H9 (cell line): ENCODE results near the gene ITGA8. TPM values are rescaled to one million over a fixed set of nuclear protein-coding genes. Genes with fewer than 3 reads are reported as not detected.

Experiments
- DNase-seq: peaks from one replicate; pipeline ENCODE4 v3.0.0-alpha.2; 2017
- H2AFZ ChIP-seq: one replicate; pipeline ENCODE4 v1.6.1; 2013; ENCODE audit warnings: mild to moderate bottlenecking, low read length, control low read depth, moderate library complexity
- H2AK5ac ChIP-seq: 2 replicates; pipeline ENCODE4 v1.6.1; 2013; ENCODE audit warnings: low read length, control low read depth, mixed read lengths; ENCODE audit not compliant: insufficient read length
- H2BK120ac ChIP-seq: one replicate; pipeline ENCODE4 v1.6.1; 2013; ENCODE audit warnings: low read depth, mild to moderate bottlenecking, low read length, control low read depth, inconsistent platforms; ENCODE audit not compliant: poor library complexity, severe bottlenecking
- H2BK12ac ChIP-seq: 2 replicates; pipeline ENCODE4 v1.6.1; 2013; ENCODE audit warnings: low read length, control low read depth, mixed read lengths, low read depth; ENCODE audit not compliant: insufficient read length
- H2BK15ac ChIP-seq: 2 replicates; pipeline ENCODE4 v1.6.1; 2013; ENCODE audit warnings: low read depth, low read length, control low read depth
- H2BK20ac ChIP-seq: one replicate; pipeline ENCODE4 v1.6.1; 2013; ENCODE audit warnings: low read depth, mild to moderate bottlenecking, low read length, control low read depth, inconsistent platforms; ENCODE audit not compliant: poor library complexity, severe bottlenecking
- H2BK5ac ChIP-seq: 2 replicates; pipeline ENCODE4 v1.6.1; 2013; ENCODE audit warnings: low read length, control low read depth, mixed read lengths; ENCODE audit not compliant: insufficient read length
- H3K14ac ChIP-seq: 2 replicates; pipeline ENCODE4 v1.6.1; 2013; ENCODE audit warnings: low read length, control low read depth; ENCODE audit not compliant: insufficient read depth
- H3K18ac ChIP-seq: 2 replicates; pipeline ENCODE4 v1.6.1; 2013; ENCODE audit warnings: low read depth, mild to moderate bottlenecking, mixed read lengths, low read length, control low read depth; ENCODE audit not compliant: insufficient read length
- H3K23ac ChIP-seq: 2 replicates; pipeline ENCODE4 v1.6.1; 2013; ENCODE audit warnings: low read length, control low read depth, mixed read lengths, low read depth; ENCODE audit not compliant: insufficient read length
- H3K23me2 ChIP-seq: 2 replicates; pipeline ENCODE4 v1.6.1; 2013; ENCODE audit warnings: low read depth, mild to moderate bottlenecking, mixed read lengths, low read length, control low read depth; ENCODE audit not compliant: insufficient read length, poor library complexity, severe bottlenecking
- H3K27ac ChIP-seq: 2 replicates; pipeline ENCODE4 v1.5.1; 2013; ENCODE audit warnings: low read length, control low read depth, mixed read lengths, low read depth; ENCODE audit not compliant: insufficient read length
- H3K27me3 ChIP-seq: 2 replicates; pipeline ENCODE4 v1.6.1; 2013; ENCODE audit warnings: low read length, control low read depth, inconsistent platforms; ENCODE audit not compliant: insufficient read depth
- H3K4ac ChIP-seq: 2 replicates; pipeline ENCODE4 v1.6.1; 2013; ENCODE audit warnings: low read depth, mild to moderate bottlenecking, control low read depth, inconsistent platforms, low read length, moderate library complexity
- H3K4me1 ChIP-seq: 2 replicates; pipeline ENCODE4 v1.6.1; 2013; ENCODE audit warnings: low read length, control low read depth, inconsistent platforms; ENCODE audit not compliant: insufficient read depth
- H3K4me2 ChIP-seq: 2 replicates; pipeline ENCODE4 v1.6.1; 2013; ENCODE audit warnings: low read length, control low read depth, mixed read lengths; ENCODE audit not compliant: insufficient read length, insufficient read depth
- H3K56ac ChIP-seq: 2 replicates; pipeline ENCODE4 v1.6.1; 2013; ENCODE audit warnings: low read depth, mild to moderate bottlenecking, mixed read lengths, low read length, control low read depth; ENCODE audit not compliant: insufficient read length
- H3K79me1 ChIP-seq: 2 replicates; pipeline ENCODE4 v1.6.1; 2013; ENCODE audit warnings: low read depth, mild to moderate bottlenecking, moderate library complexity, low read length, control low read depth, inconsistent platforms; ENCODE audit not compliant: insufficient read depth, poor library complexity, severe bottlenecking
- H3K79me2 ChIP-seq: 2 replicates; pipeline ENCODE4 v1.6.1; 2013; ENCODE audit warnings: low read length, control low read depth, inconsistent platforms; ENCODE audit not compliant: insufficient read depth
- H3K9ac ChIP-seq: 2 replicates; pipeline ENCODE4 v1.6.1; 2013; ENCODE audit warnings: low read length, control low read depth, mixed read lengths; ENCODE audit not compliant: insufficient read length; ENCODE audit errors: extremely low read depth
- H3K9me3 ChIP-seq: one replicate; pipeline ENCODE4 v1.6.1; 2013; ENCODE audit warnings: low read depth, low read length, inconsistent platforms; ENCODE audit not compliant: control insufficient read depth
- H3T11ph ChIP-seq: one replicate; pipeline ENCODE4 v1.6.1; 2013; ENCODE audit warnings: mild to moderate bottlenecking, low read length, control low read depth, inconsistent platforms
- H4K20me1 ChIP-seq: one replicate; pipeline ENCODE4 v1.6.1; 2013; ENCODE audit not compliant: control insufficient read depth, insufficient read length, insufficient read depth
- H4K5ac ChIP-seq: 2 replicates; pipeline ENCODE4 v1.6.1; 2013; ENCODE audit warnings: low read depth, mild to moderate bottlenecking, mixed read lengths, low read length, control low read depth; ENCODE audit not compliant: insufficient read length
- H4K8ac ChIP-seq: replicated peaks from 2 replicates; pipeline ENCODE4 v1.6.1; 2013; ENCODE audit warnings: low read length, control low read depth, mixed read lengths, low read depth; ENCODE audit not compliant: insufficient read length
- H4K91ac ChIP-seq: 2 replicates; pipeline ENCODE4 v1.6.1; 2013; ENCODE audit warnings: low read depth, mild to moderate bottlenecking, moderate library complexity, mixed read lengths, low read length, control low read depth; ENCODE audit not compliant: insufficient read length
- H3K27ac Mint-ChIP-seq, 3 experiments: 2 replicates in 2 of 3; 3 replicates in 1 of 3; pipeline ENCODE4 v1.8.0; 2020 to 2021; ENCODE audit warnings: mixed read lengths in 3 of 3, mild to moderate bottlenecking in 1 of 3, moderate library complexity in 1 of 3
- H3K27me3 Mint-ChIP-seq: 2 replicates; pipeline ENCODE4 v1.8.0; 2021; ENCODE audit warnings: low read depth, mild to moderate bottlenecking, moderate library complexity, mixed read lengths
- H3K36me3 Mint-ChIP-seq, 3 experiments: 2 replicates in 2 of 3; 3 replicates in 1 of 3; pipeline ENCODE4 v1.8.0; 2020 to 2021; ENCODE audit warnings: low read depth in 3 of 3, mixed read lengths in 3 of 3; ENCODE audit not compliant: insufficient read depth in 1 of 3
- H3K4me1 Mint-ChIP-seq, 2 experiments: 2 replicates each; pipeline ENCODE4 v1.8.0; 2020; ENCODE audit warnings: mixed read lengths in 2 of 2
- H3K4me3 Mint-ChIP-seq, 2 experiments: 2 replicates in 1 of 2; 3 replicates in 1 of 2; pipeline ENCODE4 v1.8.0; 2020 to 2021; ENCODE audit warnings: mild to moderate bottlenecking in 2 of 2, mixed read lengths in 2 of 2, moderate library complexity in 1 of 2
- H3K9me3 Mint-ChIP-seq, 2 experiments: 2 replicates in 1 of 2; 3 replicates in 1 of 2; pipeline ENCODE4 v1.8.0; 2020; ENCODE audit warnings: mild to moderate bottlenecking in 2 of 2, mixed read lengths in 2 of 2, moderate library complexity in 1 of 2
- WGBS: extraction: QIAGEN DNeasy Blood & Tissue Kit; methylation state at CpG from one replicate; pipeline ENCODE4 v1.1.7; 2013; ENCODE audit warnings: missing lambda C conversion rate, low lambda C conversion rate, mixed read lengths; ENCODE audit not compliant: insufficient read length; ENCODE audit errors: extremely low coverage; 5-methylcytosine and 5-hydroxymethylcytosine counted together
- total RNA-seq: library from RNA; stranded (reverse); gene quantifications from 2 replicates; pipeline ENCODE4 v1.2.1, GENCODE V29; 2021
- TF ChIP-seq, protein P1 (sequence below): fragments of 200-600 bp; sonication (generic); conservative IDR thresholded peaks from 3 replicates; pipeline ENCODE4 v1.8.0; 2021; ENCODE audit warnings: antibody characterized with exemption, mild to moderate bottlenecking

Gene ITGA8
- total RNA-seq, 1 experiment from 2014 or later = not detected

DNA sequence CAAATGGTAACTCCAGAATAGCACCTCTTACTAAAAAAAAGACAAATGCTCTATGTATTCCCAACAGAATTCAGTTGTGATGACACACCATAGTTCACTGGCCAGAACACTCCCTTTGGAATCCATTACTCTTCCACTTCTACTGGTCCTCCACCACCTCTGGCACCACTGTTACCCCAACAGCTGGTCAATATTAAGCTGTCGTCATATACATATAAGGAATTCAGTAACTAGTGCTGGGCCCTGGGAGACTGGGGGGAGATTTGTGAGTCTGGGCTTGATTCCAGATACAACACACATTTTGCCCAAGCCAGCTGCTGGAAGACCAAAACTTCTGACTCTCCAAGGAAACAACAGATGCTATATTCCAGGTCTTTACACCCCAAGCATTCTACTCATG is 26.0 kb upstream of the ITGA8 start:
- Mint-ChIP-seq H3K4me1 (peaks cover 5 to 7% of the 10 kb centered on the region in 2 experiments; a peak in 2 of 4 replicates), H3K27ac (no peak overlapping the region), H3K4me3 (no peak overlapping the region), H3K9me3 (no peaks in the 10 kb centered on the region), H3K27me3 (peaks cover 4% of the 10 kb centered on the region; the same call in 1 of the 2 replicates), H3K36me3 (no peaks in the 10 kb centered on the region)
- no CpG with 5 or more reads among the region's 1 CpG for WGBS
- Histone ChIP-seq H2BK12ac (no peak overlapping the region), H3K9me3 (no peaks in the 10 kb centered on the region), H2AK5ac (no peak overlapping the region), H2BK15ac (no peak overlapping the region), H3K23ac (no peak overlapping the region), H3K27me3 (no peaks in the 10 kb centered on the region), H3K27ac (no peak overlapping the region), H3K4ac (no peak overlapping the region), H3K14ac (no peak overlapping the region), H3K4me1 (no peaks in the 10 kb centered on the region), H2BK120ac (no peak overlapping the region), H4K91ac (no peak overlapping the region), H3K79me2 (no peaks in the 10 kb centered on the region), H3K4me2 (no peak overlapping the region), H2BK5ac (no peak overlapping the region), H3T11ph (no peak overlapping the region), H3K18ac (no peak overlapping the region), H4K5ac (no peak overlapping the region), H3K9ac (no peak overlapping the region), H3K79me1 (no peaks in the 10 kb centered on the region), H3K23me2 (no peaks in the 10 kb centered on the region), H4K8ac (no peak overlapping the region), H2AFZ (no peak overlapping the region), H2BK20ac (no peak overlapping the region), H4K20me1 (no peaks in the 10 kb centered on the region), H3K56ac (no peak overlapping the region)
- no peak for DNase-seq
- TF ChIP-seq, protein P1, sequence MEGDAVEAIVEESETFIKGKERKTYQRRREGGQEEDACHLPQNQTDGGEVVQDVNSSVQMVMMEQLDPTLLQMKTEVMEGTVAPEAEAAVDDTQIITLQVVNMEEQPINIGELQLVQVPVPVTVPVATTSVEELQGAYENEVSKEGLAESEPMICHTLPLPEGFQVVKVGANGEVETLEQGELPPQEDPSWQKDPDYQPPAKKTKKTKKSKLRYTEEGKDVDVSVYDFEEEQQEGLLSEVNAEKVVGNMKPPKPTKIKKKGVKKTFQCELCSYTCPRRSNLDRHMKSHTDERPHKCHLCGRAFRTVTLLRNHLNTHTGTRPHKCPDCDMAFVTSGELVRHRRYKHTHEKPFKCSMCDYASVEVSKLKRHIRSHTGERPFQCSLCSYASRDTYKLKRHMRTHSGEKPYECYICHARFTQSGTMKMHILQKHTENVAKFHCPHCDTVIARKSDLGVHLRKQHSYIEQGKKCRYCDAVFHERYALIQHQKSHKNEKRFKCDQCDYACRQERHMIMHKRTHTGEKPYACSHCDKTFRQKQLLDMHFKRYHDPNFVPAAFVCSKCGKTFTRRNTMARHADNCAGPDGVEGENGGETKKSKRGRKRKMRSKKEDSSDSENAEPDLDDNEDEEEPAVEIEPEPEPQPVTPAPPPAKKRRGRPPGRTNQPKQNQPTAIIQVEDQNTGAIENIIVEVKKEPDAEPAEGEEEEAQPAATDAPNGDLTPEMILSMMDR = no peak
